ENCODE results near the gene TBX4.
A peak's percentile ranks its signal among the peaks of the same experiment; 100 is the strongest.

The TBX4 gene

GRCh38 chr17:61462719-61463315, 10.6 kb downstream of the TBX4 start:
- TF ChIP-seq, protein P1, sequence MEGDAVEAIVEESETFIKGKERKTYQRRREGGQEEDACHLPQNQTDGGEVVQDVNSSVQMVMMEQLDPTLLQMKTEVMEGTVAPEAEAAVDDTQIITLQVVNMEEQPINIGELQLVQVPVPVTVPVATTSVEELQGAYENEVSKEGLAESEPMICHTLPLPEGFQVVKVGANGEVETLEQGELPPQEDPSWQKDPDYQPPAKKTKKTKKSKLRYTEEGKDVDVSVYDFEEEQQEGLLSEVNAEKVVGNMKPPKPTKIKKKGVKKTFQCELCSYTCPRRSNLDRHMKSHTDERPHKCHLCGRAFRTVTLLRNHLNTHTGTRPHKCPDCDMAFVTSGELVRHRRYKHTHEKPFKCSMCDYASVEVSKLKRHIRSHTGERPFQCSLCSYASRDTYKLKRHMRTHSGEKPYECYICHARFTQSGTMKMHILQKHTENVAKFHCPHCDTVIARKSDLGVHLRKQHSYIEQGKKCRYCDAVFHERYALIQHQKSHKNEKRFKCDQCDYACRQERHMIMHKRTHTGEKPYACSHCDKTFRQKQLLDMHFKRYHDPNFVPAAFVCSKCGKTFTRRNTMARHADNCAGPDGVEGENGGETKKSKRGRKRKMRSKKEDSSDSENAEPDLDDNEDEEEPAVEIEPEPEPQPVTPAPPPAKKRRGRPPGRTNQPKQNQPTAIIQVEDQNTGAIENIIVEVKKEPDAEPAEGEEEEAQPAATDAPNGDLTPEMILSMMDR (IDR thresholded peaks at IDR 0.05; ENCODE audit: low read depth, low read length) = no peak
- DNase-seq (ENCODE audit: extremely low read depth, low read depth) = no peak

GRCh38 chr17:61463316-61464129, 11.3 kb downstream of the TBX4 start:
- TF ChIP-seq, protein P1 (IDR thresholded peaks at IDR 0.05; ENCODE audit: low read depth, low read length) = peak; percentile 5
- DNase-seq (ENCODE audit: extremely low read depth, low read depth) = no peak

- TF ChIP-seq, protein P1 (IDR thresholded peaks at IDR 0.05; ENCODE audit: low read depth, low read length) = no peak
- DNase-seq (ENCODE audit: extremely low read depth, low read depth) = no peak
Measured at GRCh38 chr17:61464130-61464842, 12.1 kb downstream of the TBX4 start.

- TF ChIP-seq, protein P1 (IDR thresholded peaks at IDR 0.05; ENCODE audit: low read depth, low read length) = no peak
- DNase-seq (ENCODE audit: extremely low read depth, low read depth) = no peak
Measured at GRCh38 chr17:61464843-61465180, 12.6 kb downstream of the TBX4 start.

DNA sequence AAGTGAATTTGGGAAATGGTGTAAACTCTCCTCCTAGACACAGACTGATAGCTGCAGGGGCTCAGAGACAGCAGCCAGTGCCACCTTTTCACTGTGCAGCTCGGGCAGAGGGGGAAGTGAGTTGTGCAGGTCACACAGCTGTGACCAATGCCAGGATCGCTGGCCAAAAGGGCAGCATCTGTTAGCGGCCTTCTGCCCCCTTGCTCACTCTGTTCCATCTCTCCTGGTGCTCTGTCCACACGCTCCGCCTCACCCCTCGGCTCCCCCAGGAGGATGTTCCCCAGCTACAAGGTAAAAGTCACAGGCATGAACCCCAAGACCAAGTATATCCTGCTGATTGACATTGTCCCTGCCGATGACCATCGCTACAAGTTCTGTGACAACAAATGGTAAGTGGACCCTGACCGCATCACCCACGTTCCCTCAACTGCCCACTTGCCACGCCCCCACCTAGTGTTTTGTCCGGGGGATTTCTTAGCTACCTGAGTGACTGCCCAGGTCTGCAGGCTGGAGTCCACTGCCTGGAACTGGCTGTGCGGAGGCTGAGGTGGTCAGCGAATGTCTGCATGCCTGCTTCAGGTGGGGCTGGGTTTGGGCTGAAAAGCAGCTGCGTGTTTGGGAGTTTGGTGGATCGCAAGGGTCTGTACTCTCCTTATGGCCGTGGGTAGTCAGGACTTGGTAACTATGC, 13.5 kb downstream of the TBX4 start:
- TF ChIP-seq, protein P1 (IDR thresholded peaks at IDR 0.05; ENCODE audit: low read depth, low read length) = no peak
- no peak for DNase-seq (ENCODE audit: extremely low read depth, low read depth)

GRCh38 chr17:61466246-61466645, 14.0 kb downstream of the TBX4 start:
- no peak for DNase-seq (ENCODE audit: extremely low read depth, low read depth)
- TF ChIP-seq, protein P1 (IDR thresholded peaks at IDR 0.05; ENCODE audit: low read depth, low read length) = no peak
